HG02938 (cell line): ENCODE measurements around the gene ATG16L2.
"Not testable (repeated sequence)": the region's sequence is repeated elsewhere in the genome, so short reads cannot be mapped to it uniquely, and the experiment has no call there.

Experiments used
- ATAC-seq: cut with Tn5 transposase; IDR thresholded peaks from one replicate; pipeline ENCODE4 v1.9.1; 2021; ENCODE audit warnings: mild to moderate bottlenecking, moderate library complexity; ENCODE audit not compliant: unreplicated experiment

The ATG16L2 gene

DNA sequence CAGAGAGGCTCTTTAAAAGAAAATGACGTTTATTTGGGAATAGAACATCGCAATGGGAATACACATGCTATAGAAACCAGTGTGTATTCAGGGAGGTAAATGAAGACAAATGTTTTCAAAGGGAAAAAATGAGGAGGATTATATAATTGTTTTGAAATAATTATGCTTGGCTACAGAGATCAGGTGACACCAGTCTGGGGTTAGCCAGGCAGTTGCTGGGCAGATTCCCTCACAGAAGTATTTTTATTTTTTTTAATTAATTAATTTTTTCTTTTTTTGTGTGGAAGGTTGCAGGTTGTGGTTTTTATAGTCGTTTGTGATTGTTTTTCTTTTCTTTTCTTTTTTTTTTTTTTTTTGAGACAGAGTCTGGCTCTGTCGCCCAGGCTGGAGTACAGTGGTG, 14.8 kb upstream of the ATG16L2 start:
- ATAC-seq: no peak

DNA sequence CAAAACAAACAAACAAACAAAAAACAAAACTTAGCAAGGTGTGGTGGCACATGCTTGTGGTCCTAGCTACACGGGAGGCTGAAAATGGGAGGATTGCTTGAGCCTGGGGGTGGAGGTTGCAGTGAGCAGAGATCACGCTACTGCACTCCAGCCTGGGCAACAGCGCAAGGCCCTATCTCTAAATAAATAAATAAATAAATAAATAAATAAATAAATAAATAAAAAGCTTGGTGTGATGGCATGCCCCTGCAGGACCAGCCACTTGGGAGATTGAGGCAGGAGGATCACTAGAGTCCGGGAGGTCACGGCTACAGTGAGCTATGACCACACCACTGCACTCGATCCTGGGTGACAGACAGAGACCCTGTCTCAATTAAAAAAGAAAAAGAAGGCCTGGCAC, 11.4 kb upstream of the ATG16L2 start:
- ATAC-seq: no peak

DNA sequence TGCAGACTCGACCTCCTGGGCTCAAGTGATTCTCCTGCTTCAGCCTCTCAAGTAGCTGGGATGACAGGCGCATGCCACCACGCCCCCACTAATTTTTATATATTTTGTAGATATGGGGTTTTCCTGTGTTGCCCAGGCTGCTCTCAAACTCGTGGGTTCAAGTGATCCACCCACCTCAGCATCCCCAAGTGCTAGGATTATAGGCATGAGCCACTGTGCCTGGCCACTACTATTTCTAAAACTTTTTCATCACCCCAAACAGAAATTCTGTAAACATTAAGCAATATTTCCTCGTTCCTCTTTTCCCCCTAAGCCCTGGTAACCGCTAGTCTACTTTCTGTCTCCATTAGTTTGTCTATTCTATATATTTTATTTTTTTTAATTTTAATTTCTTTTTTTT, 9.0 kb upstream of the ATG16L2 start:
- ATAC-seq: no peak

GRCh38 chr11:72806378-72806777, 7.8 kb upstream of the ATG16L2 start:
- not testable (repeated sequence) for ATAC-seq

- no peak for ATAC-seq
Observed at GRCh38 chr11:72807021-72807693, 7.1 kb upstream of the ATG16L2 start.

DNA sequence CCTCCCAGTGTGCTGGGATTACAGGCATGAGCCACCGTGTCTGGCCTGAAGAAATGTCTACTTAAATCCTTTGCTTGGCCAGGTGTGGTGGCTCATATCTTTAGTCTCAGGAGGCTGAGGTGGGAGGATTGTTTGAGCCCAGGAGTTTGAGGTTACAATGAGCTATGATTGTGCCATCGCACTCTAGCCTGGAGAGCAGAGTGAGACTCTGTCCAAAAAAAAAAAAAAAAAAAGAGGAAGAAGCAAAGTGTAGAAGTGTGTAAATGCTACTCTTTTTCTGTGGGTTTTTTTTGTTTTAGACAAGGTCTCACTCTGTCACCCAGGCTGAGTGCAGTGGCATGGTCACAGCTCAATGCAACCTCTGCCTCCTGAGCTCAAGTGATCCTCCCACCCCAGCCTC, 6.4 kb upstream of the ATG16L2 start:
- no peak for ATAC-seq

DNA sequence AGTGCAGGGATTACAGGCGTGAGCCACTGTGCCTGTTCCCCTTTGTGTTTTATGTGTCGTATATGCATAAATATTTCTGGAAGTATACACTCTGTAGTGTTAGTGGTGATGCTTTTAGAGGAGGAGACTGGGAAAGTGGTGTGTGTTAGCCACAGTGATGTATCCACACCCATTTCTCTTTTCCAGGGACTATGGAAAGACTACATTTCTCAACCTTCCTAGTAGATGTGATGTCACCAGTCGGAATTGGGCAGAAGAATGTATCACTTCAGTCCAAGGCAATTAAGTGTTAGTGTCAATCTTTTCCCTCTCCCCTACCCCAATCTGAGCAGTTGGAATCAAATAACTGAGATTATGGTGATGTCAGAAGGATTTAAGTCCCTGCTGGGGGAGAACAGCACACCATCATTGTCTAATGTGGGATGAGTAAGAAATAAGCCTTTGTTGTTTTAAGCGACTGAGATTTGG, 5.8 kb upstream of the ATG16L2 start:
- no peak for ATAC-seq

DNA sequence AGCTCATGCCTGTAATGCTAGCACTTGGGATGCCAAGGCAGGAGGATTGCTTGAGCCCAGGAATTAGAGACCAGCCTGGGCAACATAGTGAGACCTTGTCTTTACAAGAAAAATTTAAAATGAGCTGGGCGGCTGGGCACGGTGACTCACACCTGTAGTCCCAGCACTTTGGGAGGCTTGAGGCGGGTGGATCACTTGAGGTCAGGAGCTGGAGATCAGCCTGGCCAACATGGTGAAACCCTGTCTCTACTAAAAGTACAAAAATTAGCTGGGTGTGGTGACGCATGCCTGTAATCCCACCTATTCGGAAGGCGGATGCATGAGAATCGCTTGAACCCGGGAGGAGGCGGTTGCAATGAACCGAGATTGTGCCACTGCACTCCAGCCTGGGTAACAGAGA, 2.5 kb upstream of the ATG16L2 start:
- not testable (repeated sequence) for ATAC-seq

DNA sequence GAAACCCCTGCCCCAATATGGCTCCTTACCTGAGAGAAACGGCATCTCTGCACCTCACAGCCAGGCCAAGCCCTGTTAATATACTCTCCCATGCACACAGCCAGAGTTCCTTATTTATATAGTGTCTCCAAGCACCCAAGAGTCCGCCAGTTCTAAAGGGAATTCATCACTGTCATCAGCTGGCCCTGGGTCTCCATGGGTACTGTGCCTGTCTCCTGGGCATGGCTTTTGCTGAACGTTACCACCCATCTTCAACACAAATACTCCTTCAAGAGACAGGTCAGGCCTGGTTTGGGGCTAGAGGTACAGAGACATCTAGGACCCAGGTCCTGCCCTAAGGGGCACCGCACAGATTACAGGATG, 1.6 kb upstream of the ATG16L2 start:
- no peak for ATAC-seq

DNA sequence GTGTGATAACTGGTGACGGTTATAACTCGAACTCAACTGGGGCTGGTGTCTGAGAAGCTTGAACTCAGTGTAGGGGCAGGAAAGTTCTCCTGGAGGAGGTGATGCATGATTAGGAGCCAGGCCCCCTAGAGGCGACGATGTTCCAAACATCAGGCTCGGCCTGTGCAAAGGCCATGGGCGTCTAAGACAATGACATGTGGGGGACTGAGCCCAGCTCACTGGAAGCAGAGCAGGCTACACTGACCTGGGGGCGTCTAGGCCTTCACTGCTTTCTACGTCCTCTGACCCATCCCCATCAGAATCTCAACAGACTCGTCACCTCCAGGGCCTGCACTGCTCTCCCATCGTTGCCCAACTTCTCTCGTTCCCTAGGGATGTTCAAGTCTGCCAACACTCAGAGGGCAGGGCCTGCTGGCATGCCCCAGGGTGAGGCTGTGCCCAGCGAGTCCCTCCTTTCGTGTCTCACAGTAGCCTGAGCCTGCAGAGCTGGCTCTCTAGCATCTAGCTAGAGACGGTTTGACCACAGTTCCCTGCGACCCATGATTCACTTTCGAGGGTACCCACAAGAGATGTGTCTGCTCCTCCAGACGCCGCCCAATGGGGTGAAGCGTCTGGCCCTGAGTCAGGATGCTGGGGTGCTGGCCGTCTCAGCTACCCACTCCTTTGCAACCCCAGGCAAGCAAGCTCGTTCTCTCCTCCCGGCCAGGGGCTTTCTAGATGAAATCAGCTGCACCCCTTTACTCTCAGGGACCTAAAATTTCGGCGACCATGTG, 1.1 kb upstream of the ATG16L2 start:
- no peak for ATAC-seq

GRCh38 chr11:72813740-72814285, 398 bp upstream of the ATG16L2 start:
- ATAC-seq: peak; percentile 40

GRCh38 chr11:72815110-72815618, 953 bp downstream of the ATG16L2 start:
- ATAC-seq: no peak

- no peak for ATAC-seq
Observed at GRCh38 chr11:72816404-72816990, 2.3 kb downstream of the ATG16L2 start.

DNA sequence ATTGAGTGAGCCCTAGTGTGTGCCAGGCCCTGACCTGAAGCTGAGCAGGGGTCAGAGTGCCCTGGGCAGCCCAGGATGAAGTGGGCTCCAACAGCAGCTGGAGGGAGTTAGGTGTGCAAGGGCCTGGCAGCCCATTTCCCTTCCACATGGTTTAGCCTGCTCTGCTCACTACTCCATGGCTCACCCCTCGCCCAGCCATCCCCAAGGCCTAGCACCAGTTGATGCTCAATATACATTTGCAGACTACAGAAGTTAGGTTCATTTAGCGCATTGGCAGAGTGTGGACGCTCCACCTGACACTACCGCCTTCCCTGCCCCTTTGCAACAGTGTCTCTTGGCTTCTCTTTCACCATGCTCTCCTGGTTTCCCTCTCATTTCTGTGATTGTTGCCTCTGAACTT, 3.8 kb downstream of the ATG16L2 start:
- ATAC-seq: no peak

DNA sequence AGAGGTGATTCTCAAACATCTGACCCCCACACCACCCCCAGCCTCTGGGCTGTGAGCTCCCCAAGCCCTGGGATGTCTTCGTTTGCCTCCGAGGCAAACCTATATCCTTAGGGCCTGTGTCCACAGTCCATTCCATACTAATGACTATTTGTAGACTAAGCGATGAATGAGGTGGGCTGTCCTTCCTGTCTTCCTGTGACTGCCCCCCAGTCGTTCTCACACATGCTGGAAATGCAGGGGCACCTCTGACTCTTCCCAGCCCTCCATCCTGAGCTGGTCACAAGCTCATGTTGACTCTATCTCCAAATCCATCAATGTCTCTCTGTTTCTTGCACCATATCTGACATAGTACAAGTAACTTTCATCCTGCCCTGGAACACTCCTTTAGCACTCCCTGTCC, 4.8 kb downstream of the ATG16L2 start:
- no peak for ATAC-seq

GRCh38 chr11:72820439-72821139, 6.4 kb downstream of the ATG16L2 start:
- no peak for ATAC-seq

DNA sequence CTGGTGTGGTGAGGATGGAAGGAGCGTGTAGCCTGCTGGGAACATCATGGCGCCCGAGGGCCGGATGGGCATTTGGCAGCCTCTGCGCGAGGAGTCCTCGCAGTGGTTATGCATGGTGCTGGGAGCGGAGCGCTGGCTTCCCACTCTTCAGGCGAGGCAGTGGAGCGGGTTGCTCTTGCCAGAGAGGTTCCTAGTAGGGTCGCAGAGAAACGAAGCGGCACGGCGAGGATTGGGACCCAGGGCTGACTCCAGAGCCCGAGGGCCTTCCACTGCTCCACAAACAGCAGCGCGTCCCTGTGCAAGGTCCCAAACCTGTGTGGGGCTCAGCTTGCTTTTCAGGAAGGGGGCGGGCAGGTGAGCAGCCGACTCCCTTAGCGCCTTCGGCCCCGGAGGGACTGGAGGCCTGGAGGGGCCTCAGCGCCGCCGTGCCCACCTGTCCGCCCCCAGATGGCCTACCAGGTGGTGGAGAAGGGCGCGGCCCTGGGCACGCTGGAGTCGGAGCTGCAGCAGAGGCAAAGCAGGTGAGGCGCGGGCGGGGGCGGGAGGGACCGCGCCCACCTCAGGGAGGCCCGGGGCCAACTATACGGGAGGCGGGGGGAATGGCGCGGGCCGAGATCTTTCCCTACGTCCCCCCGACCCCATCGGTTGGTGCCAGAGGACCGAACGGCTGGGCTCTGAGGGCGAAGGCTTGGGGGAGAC, 7.2 kb downstream of the ATG16L2 start:
- no peak for ATAC-seq

- ATAC-seq: no peak
Observed at GRCh38 chr11:72821920-72822799, 7.9 kb downstream of the ATG16L2 start.

DNA sequence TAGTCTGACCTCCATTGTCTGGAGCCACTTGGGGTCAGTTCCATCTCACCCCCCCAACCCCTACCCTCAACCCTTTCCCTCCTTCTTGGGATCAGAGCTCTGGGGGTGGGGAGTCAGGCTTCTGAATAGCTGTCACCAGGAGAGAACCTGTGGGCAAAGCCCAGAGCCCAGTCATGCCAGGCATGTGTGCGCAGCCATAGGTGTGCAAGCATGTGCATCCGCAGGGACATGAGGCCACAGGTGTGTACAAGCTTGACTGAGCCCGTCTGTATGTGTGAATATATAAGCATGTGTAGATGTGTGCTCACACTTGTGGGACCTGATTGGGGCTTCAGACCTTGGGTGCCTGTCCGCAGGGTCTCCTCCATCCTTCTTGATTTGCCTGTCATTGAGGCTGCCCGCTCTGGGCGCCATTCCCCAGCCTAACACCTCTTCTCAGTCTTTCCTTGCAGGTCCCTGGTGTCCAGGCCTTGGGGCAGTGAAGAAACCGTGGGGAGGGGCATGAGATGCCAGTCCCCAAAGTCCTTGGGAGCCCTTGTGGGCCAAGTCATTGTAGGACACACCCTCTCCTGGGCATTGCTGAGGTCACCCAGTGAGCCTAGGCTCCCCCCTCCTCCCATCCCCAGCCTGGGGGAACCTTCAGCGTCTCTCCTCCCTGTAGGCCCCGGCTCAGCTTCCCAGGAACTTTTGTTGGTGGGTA, 9.0 kb downstream of the ATG16L2 start:
- ATAC-seq: no peak
